GM18870 (cell line): Measurements from ENCODE around the gene FAM162B.
"Not testable (repeated sequence)": the region's sequence is repeated elsewhere in the genome, so short reads cannot be mapped to it uniquely, and the experiment has no call there.

Experiments
- ATAC-seq: cut with Tn5 transposase; IDR thresholded peaks from one replicate; pipeline ENCODE4 v1.9.1; 2021; ENCODE audit warnings: moderate library complexity; ENCODE audit not compliant: unreplicated experiment

The FAM162B gene

GRCh38 chr6:116764961-116765841 is at the start of gene FAM162B:
TSS of gene FAM162B (minus strand) at chr6:116765719. CDS start at chr6:116765576, 143 bp downstream.
- no peak for ATAC-seq

- no peak for ATAC-seq
Observed at GRCh38 chr6:116812051-116812650, 46.6 kb upstream of the FAM162B start.

GRCh38 chr6:116801971-116802370 is 36.5 kb upstream of the FAM162B start:
- no peak for ATAC-seq

GRCh38 chr6:116799945-116800344 is 34.4 kb upstream of the FAM162B start:
- ATAC-seq = no peak

DNA sequence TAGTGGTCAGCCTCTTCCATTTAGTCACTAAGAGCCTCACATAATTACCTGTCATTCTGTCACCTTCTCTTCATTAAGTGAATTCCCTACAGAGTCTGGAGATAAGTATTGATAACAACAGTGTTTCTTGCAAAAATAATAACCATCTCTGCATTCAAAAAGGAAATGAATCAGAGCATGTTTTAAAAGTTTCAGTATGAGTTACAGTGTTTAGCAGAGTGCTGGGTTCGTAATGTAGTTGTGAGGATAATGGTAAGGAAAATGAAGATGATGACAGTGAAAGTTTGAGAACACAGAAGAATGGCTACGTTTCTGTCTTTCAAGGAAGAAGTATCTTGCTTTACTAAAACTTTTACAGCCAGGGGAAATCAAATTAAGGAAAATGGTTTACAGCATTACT is 32.1 kb upstream of the FAM162B start:
- no peak for ATAC-seq

DNA sequence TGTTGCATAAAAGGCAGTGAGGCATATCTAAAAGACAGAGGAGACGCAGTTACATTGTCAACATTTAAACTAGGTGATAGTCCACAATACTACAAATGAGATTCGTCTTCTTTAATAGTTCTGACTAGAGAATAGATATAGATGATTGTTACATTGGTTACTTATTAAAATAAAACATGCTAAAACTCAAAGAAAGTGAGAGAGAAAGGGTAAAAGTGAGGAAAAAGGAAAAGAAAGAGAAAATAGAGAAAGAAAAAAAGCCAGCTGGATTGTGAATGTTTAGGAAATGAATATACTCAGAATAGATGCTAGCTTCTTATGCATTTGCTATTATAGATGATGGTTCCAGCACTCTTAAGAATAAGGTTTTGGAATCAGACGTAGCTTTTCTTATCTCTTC is 27.7 kb upstream of the FAM162B start:
- no peak for ATAC-seq

DNA sequence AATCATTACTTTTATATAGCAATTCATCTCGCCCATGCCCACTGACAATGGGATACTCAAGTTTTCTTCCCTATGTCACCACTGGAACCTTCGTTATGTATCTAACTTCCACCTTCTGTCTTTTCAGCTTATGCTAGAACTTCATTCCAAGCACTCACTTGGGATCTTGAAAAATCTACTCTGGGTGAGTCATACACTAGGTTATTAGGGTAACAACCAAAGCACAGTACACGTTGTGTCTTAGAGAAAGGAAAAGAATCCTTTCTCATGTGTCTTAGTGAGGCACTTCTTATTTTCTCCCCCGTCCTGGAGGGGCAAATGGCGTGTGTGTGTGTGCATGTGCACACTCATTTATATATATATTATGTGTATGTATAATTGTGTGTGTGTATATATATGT is 18.3 kb upstream of the FAM162B start:
- no peak for ATAC-seq

GRCh38 chr6:116779573-116780164 is 14.2 kb upstream of the FAM162B start:
- ATAC-seq = no peak

- ATAC-seq = no peak
Observed at GRCh38 chr6:116773886-116774285, 8.4 kb upstream of the FAM162B start.

DNA sequence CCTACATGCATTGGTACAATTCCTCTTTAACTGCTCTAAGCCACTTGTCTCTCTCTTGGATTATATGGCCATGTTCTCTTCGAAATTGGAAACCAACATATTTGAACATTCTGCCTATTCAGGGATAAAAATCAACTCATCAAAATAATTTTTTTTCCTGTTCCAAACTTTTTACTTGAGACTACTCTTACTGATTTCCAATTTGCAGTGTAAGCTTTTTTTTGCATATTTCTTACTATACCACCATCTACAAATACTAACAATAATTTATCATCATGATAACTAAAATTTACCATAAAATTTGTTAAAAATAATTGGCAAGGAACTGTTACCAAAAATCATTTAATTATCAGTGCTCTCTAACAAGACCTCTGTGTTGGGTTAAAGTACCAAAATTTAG is 6.9 kb upstream of the FAM162B start:
- no peak for ATAC-seq

DNA sequence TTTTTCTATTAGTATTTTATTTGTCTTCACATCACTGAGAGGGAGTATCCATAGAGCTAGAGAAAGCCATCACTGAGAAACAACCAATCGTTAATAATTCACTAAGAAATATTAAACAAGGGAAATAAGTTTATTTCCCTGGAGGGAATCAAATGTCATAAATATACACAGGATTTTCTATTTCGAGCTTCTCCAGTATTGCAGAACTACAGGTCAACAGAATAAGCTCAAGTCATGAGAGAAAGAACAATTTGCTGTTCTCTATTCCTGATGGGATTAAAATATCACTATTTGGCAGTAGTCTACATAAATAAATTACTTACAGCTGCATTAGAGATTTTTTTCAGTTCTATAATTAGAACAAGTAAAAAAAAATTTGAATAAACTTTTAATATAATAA is 2.2 kb upstream of the FAM162B start:
- ATAC-seq = no peak

DNA sequence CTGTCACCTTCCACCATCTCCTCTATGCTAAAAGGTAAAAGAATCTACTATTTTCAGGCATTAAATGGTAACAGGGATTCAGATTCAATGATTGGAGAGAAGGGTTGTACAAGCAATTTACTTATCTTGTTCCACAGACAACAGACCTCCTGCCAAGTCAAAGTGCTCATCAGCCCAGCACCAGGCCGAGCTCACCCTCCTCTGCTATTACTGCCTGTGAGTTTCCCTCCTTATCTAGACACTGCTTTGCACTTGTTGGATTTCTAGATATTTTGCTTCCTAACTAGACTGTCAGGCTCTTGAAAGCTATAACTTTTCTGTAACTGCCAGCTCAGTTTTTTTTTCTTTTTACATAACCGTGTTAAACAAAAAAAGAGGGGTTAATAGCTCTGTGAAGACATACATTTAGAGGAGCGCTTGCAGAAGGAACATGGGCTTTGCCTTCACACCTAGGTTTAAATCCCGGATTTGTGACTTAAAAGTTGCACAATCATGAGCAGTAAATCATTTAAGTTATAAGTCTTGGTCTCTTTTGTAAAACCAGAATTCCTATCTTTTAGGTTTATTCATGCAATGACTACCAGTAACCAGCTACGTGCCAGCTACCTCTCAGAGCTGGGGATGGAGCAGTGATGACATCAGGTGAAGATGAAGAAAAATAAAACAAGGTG is 1.1 kb upstream of the FAM162B start:
- no peak for ATAC-seq

DNA sequence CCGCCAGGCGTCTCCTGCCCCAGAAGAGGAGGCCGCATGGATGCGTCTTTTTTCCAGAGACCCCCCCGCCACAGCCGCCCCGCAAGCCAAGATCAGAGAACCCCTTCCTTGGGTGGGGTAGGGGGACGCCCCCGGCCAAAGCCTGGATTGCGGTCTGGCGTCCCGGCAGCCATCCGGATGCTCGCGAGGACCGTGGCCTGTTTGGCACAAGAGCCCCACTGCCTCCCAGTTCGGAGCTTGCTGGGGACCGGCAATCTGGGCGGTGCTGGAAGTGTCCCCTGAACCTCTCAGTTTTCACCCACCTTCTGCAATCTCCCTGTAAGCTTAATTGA is 924 bp downstream of the FAM162B start:
- no peak for ATAC-seq

- no peak for ATAC-seq
Observed at GRCh38 chr6:116763906-116764628, 1.5 kb downstream of the FAM162B start.

- ATAC-seq = no peak
Observed at GRCh38 chr6:116763048-116763447, 2.5 kb downstream of the FAM162B start.

DNA sequence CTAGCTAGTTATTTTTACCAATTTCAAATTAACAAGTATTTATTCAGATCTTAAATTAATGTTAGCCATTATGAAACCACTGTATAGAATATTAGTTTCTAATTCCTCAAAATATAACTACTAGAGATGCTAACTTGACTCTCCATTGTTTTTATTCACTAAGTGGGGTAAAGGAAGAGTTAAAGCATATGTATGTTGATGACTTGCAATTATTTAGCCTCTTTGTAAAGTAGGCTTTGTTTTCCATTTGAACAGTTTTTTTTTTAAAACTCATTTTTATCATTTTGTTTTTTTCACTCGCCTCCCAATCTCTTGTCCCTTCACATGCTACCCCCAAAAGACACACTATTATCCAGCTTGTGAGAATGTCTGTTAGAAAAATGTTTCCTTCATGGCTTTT is 3.3 kb downstream of the FAM162B start:
- no peak for ATAC-seq

- ATAC-seq = no peak
Observed at GRCh38 chr6:116761779-116762178, 3.7 kb downstream of the FAM162B start.

DNA sequence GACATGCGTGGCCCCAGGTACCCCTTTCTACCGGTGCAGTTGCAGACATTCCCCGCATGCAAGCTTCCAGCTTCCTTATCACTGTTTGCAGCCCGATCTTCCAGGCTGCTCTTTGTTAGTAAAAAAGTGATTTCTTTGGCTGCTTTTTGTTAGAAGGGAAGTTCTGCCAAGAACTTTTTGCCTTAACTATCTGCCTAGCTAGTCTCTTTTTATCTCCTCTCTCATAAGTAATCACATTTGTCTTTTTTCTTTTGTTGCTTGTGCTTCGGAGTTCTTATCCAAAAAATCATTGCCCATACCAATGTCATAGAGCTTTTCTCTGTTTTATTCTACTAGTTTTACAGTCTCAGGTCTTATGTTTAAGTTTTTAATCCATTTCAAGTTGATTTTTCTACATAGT is 20.3 kb downstream of the FAM162B start:
- no peak for ATAC-seq

DNA sequence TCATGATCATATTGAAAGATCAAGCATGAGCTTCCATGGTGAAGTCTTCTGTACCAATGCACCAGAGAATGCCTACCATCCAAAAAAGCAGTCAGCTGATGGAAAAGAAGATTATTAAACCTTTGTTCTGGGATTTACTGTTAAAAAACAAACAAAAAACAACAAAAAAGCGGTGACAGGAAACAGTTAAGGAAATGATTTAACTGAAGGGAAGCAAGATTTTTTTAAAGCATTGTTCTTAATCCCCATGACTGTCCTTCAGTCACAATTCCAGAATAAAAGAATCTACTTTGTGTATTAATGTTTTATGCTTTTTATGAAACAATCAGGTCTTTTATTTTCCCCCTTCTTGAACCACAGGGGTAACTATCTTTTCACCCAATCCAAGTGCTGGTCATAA is 23.9 kb downstream of the FAM162B start:
- no peak for ATAC-seq

DNA sequence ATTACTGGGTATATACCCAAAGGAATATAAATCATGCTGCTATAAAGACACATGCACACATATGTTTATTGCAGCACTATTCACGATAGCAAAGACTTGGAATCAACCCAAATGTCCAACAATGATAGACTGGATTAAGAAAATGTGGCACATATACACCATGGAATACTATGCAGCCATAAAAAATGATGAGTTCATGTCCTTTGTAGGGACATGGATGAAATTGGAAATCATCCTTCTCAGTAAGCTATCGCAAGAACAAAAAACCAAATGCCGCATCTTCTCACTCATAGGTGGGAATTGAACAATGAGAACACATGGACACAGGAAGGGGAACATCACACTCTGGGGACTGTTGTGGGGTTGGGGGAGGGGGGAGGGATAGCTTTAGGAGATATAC is 25.0 kb downstream of the FAM162B start:
- ATAC-seq = not testable (repeated sequence)

DNA sequence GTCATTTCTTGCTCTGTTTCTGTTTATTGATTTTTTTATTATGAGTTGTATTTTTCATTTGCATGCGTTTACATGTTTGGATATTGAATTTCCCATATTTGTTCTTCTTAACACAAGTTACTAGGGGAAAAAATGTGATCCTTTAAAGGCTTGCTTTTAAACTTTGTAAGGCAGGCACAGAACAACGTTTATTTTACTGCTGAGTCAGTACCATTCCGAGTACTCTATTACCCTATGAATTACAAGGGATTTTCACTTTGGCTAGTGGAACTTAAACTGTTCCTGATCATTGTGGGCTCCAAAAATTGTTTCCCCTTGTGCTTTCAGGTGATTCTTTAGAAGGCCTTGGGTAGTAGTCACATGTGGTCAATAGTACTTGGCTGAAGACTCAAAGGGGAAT is 28.5 kb downstream of the FAM162B start:
- no peak for ATAC-seq
